HEK293 (cell line): ENCODE data around the gene SLC38A6.

Source experiments
- ATF2 ChIP-seq: fragments of 450-650 bp; formaldehyde crosslinking; IDR thresholded peaks from 2 replicates; pipeline ENCODE4 v1.5.1; 2016; ENCODE audit warnings: missing biosample characterization, missing genetic modification characterization, low read depth
- RBAK ChIP-seq: fragments of 450-650 bp; formaldehyde crosslinking; IDR thresholded peaks from 2 replicates; pipeline ENCODE4 v1.5.1; 2016; ENCODE audit warnings: missing biosample characterization, missing genetic modification characterization
- REST ChIP-seq: fragments of 450-650 bp; formaldehyde crosslinking; IDR thresholded peaks from 2 replicates; pipeline ENCODE4 v1.5.1; 2016; ENCODE audit warnings: missing biosample characterization, missing genetic modification characterization
- ZNF280C ChIP-seq: fragments of 450-650 bp; formaldehyde crosslinking; IDR thresholded peaks from 2 replicates; pipeline ENCODE4 v1.5.1; 2016; ENCODE audit warnings: missing biosample characterization, missing genetic modification characterization
- ZNF416 ChIP-seq: fragments of 450-650 bp; formaldehyde crosslinking; IDR thresholded peaks from 2 replicates; pipeline ENCODE4 v1.5.1; 2016; ENCODE audit warnings: missing biosample characterization, missing genetic modification characterization
- ZNF639 ChIP-seq: fragments of 450-650 bp; formaldehyde crosslinking; IDR thresholded peaks from 2 replicates; pipeline ENCODE4 v1.5.1; 2016; ENCODE audit warnings: missing biosample characterization, missing genetic modification characterization
- ZNF768 ChIP-seq: fragments of 450-650 bp; formaldehyde crosslinking; IDR thresholded peaks from 2 replicates; pipeline ENCODE4 v1.5.1; 2018; ENCODE audit warnings: missing biosample characterization, mild to moderate bottlenecking, missing genetic modification characterization

GRCh38 chr14:61033855-61034254, 52.8 kb downstream of the SLC38A6 start:
- no peak for TF ChIP-seq ZNF280C
- TF ChIP-seq ZNF416 (tag by site-specific recombination): no peak
- no peak for TF ChIP-seq RBAK (tag by site-specific recombination)
- TF ChIP-seq REST (tag by site-specific recombination): no peak
- TF ChIP-seq ATF2 (tag by site-specific recombination): no peak
- TF ChIP-seq ZNF639 (tag by site-specific recombination): no peak
- TF ChIP-seq ZNF768: no peak
